Measurements from ENCODE around the gene ARHGAP26.

ARHGAP26 gene

DNA sequence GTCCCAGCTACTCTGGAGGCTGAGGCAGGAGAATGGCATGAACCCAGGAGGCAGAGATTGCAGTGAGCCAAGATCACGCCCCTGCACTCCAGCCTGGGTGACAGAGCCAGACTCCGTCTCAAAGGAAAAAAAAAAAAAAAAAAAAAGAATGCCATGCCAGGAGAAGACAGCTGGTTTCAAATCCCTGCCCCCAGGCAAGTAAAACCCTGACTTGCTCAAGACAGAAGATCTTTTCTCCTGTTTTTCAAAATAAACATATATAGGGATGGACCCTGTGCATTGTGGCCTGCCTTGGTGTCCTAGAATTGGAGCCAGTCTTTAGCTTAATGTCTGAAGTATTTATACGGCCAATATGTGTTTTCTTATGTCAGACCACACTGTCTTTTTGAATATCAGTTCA, 456.2 kb downstream of the ARHGAP26 start:
- DNase-seq (ENCODE audit: low spot score): no peak

DNA sequence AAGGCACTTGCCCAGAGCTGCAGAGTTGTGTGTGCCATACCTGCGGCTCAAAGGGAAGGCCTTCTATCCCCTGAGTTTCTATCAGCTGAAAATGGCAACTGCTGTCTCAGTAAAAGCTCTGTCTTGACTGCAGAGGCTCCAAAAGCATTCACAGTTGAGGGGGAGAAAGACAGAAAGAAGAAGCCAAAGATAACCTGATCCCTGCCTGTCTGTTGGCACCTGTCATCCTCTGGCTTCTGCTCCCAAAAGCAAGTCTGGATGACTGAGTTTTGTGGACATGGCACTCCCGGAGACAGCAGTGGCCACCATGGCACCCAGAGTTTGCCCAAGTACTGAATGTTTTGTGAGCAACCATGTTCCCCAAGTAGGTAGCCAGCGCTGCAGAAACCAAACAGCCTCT, 456.7 kb downstream of the ARHGAP26 start:
- no peak for DNase-seq (ENCODE audit: low spot score)

DNA sequence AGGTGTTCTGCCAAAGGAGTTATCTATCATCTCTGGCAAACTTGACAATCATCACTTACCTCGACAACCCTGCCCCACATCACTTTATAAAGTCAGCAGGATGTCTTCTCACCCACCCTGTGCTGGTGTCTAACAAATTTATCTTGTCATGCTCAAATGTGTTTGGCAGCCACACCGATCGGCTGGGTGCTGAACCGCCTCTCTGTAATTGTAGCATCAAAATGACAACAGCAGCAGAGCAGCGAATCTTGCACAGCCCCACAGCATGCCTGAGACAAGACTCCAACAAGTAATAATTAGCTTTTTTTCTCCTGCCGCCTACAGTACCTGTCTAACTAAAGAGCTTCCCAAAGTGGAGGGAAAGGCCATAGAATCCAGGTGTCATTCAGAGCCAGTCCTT, 457.1 kb downstream of the ARHGAP26 start:
- DNase-seq (ENCODE audit: low spot score): no peak

DNA sequence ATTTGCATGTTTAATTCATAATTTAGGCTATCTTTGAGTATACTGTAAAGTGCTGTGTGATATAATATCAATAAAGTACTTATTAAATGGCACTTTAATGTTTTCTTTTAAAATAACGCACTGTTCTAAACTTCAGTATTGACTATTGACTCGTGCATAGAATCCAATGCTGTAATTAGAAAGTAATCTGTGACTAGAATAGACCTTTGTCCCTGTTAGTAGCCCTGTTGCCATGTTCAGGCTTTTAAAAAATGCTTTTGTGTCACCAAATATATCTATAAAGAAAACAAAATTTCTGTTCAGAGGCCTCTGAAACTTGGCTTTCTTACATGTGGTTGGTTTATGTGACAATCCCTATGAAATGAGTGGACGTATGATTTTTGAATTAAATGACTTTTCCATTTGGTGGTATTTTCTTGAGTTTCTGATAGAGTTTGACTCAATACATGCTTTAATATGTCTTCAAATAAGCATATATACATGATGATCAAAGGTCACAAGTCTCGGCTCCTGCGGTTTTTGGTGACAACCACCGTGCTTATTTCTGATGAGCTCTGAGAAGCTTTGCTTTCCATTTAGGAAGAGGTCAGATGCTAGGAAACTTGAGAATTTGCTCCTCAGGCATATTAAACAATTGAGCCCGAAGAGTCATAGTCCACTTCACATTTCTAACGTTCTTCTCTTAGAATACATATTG, 458.6 kb downstream of the ARHGAP26 start:
- DNase-seq (ENCODE audit: low spot score): no peak

DNA sequence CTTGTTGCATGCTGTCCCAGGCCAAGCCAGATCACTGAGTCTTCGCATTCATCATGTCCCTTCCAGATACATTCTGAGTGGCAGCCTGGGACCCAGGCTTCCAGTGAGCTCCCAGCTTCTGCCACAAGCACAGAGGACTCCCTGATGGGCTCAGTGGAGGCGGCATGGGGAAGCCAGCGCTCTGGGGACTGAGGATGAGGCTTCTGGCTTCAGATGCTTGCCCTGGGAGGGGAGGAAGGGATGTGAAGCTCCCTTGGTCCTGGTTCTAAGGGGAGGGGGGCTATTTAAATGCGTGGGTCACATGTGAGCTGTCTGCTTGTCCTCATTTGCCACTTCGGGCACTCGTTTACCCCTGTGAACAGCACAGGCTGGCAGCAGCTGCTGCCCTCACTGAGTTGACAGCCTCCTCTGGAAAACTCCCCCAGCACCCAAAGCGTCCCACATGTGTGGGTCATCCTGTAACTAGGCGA, 459.3 kb downstream of the ARHGAP26 start:
- no peak for DNase-seq (ENCODE audit: low spot score)

DNA sequence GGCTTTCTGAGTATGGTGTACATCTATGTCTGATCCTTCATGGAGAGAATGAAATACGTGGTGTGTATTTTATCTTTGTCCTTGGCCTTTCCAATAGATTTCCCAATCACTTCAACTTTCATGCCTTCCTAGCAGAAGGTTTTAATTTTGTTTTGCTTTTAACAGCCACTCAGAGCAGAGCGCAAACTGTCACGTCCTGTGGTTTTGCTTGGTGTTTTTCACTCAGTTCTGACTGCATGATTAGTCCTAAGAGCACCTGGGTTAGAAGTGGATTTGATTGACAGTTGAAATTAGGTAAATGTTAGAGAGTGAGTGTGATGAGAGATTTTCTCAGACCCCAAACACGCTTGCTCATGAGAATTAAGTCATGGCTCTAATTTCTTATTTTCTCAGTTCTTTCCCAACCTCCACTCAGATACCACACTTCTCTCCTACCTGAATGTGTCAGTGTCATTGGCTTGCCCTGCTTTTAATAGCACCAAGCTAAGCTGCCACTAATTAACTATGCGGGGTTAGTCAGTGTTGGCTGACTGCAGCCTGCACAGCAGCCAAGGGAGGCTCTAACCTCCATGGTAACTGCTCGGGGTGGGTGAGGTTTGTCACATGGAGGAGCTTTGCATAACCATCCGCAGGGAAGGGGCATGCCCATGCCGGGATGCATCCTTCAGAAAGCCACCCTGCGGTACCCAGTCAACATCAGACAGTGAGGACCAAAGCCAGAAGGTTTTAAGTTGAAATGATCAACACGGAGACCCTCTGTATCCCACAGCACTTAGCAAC, 459.9 kb downstream of the ARHGAP26 start:
- no peak for DNase-seq (ENCODE audit: low spot score)

GRCh38 chr5:143230676-143230996, 460.5 kb downstream of the ARHGAP26 start:
- DNase-seq (ENCODE audit: low spot score): no peak

DNA sequence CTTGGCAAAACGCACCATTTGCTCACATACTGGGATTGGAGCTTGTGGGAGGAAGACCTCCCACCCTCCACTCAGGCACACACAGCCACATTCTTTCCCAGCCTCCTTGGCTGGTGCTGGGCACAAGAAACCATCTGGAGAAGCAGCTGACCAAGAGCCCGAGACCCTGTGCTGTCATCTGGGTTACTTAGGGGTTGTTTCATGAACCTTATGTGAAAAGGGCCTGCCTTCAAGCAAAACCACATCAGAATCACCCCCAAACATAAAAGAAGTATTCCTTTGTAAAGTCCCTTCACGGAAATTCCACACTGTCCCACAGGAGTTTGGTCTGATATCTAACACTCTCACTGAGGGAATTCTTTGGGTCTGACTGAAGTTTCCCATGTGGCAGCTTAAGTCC, 461.2 kb downstream of the ARHGAP26 start:
- no peak for DNase-seq (ENCODE audit: low spot score)

DNA sequence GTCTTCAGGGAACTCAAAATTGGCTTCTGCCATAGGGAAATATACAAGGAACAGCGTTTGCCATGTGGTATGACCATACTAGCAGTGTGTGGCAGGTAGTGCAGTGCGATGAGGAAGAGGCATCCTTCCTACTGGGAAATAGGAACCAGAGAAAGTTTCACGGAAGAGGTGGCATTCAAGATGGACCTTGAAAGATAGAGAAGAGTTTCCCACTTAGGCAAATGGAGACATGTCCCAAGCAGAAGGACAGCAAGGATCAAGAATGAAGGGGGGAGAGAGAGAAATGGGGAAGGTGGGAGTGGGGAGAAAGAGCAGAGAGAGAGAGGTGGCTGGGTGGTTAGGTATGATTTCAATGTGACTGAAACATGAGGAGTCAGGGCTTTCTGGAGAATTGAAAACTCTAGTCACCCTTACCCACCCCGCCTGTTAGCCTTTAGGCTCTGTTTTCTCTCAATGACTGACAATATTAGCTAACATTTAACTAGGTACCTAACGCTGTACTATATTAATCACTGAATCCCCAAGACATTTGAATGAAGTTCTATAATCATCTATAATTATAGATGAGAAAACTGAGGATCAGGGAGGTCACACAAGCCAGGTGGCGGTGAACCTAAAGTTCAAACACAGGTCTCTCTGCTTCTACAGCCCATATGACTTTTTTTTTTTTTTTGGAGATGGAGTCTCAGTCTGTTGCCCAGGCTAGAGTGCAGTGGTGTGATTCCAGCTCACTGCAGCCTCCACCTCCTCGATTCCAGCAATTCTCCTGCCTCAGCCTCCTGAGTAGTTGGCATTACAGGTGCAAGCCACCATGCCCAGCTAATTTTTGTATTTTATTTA, 462.0 kb downstream of the ARHGAP26 start:
- no peak for DNase-seq (ENCODE audit: low spot score)

- no peak for DNase-seq (ENCODE audit: low spot score)
Observed at GRCh38 chr5:143233031-143233430, 462.9 kb downstream of the ARHGAP26 start.

- DNase-seq (ENCODE audit: low spot score): no peak
Observed at GRCh38 chr5:143234162-143234842, 464.1 kb downstream of the ARHGAP26 start.

- no peak for DNase-seq (ENCODE audit: low spot score)
Observed at GRCh38 chr5:143235423-143235822, 465.2 kb downstream of the ARHGAP26 start.

DNA sequence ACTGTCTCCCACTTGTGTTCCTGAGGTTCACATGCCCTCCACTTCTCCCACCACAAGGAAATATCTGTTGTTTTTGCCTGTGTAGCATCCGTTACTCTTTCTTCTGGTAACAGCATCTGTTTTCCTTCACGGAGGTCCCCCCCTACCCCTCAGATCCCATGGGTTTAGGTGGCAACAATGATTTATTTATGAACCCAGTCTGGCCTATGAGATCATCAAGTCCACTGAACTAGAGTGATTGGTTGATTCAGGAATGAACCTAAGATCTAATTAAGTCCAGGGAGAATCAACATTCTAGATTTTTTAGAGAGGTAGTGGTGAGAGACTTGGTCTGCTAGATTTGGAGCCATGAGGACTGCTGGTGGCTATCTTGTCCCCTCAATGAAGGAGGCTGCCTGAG, 466.5 kb downstream of the ARHGAP26 start:
- DNase-seq (ENCODE audit: low spot score): no peak

GRCh38 chr5:143237664-143238063, 467.5 kb downstream of the ARHGAP26 start:
- no peak for DNase-seq (ENCODE audit: low spot score)

DNA sequence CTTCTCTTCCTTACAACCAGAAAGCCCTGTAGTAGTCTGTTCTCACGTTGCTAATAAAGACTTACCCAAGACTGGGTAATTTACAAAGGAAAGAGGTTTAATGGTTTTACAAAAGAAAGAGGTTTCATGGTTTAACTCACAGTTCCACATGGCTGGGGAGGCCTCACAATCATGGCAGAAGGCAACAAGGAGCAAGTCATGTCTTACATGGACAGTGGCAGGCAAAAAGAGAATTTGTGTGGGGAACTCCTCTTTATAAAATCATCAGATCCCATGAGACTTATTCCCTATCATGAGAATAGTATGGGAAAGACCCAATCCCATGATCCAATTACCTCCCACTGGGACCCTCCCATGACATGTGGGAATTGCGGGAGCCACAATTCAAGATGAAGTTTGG, 468.4 kb downstream of the ARHGAP26 start:
- no peak for DNase-seq (ENCODE audit: low spot score)

GRCh38 chr5:143239882-143240518, 469.8 kb downstream of the ARHGAP26 start:
- DNase-seq (ENCODE audit: low spot score): no peak

DNA sequence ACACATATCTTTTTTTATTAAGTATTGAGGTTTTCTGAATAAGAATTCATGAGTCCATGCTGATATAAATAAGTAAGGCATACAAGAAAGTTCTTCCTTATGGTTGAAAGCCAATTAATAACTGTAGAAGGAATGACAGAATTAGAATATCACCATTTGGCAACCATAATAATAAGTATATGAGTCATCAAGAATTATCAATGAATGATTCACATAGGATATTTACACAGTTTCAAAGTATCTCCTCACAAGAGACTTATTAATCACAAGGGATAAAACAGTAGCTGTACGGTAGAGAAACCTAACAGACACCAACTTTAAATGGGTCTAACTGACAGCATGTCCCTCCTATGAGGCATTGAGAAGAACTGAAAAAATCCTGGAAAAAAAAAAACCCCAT, 471.7 kb downstream of the ARHGAP26 start:
- DNase-seq (ENCODE audit: low spot score): peak; percentile 31

- no peak for DNase-seq (ENCODE audit: low spot score)
Observed at GRCh38 chr5:143243103-143243502, 472.9 kb downstream of the ARHGAP26 start.

GRCh38 chr5:143244000-143244736, 474.0 kb downstream of the ARHGAP26 start:
- peak; percentile 93 for DNase-seq (ENCODE audit: low spot score)

DNA sequence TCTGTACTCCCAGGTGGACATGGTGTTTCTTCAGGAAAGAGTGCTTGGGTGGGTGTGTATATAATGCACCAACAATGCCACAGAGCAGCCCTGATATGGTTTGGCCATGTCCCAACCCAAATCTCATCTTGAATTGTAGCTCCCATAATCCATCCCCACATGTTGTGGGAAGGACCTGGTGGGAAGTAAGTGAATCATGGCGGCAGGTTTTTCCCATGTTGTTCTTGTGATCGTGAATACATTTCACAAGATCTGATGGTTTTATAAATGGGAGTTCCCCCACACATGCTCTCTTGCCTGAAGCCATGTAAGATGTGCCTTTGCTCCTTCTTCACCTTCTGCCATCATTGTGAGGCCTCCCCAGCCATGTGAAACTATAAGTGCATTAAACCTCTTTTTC, 474.8 kb downstream of the ARHGAP26 start:
- no peak for DNase-seq (ENCODE audit: low spot score)
